Superior temporal gyrus (tissue), 1 donor: Measurements from ENCODE around the gene CSAD.
"Not testable (repeated sequence)": the region's sequence is repeated elsewhere in the genome, so short reads cannot be mapped to it uniquely, and the experiment has no call there.

Source experiments
- DNase-seq: peaks from one replicate; pipeline ENCODE4 v3.0.0-alpha.2; 2016; ENCODE audit errors: extremely low spot score

Gene CSAD

GRCh38 chr12:53218551-53219291, 38.0 kb upstream of the CSAD start:
- DNase-seq: no peak

GRCh38 chr12:53217931-53218307, 37.2 kb upstream of the CSAD start:
- no peak for DNase-seq

- DNase-seq: no peak
These were observed 36.6 kb upstream of the CSAD start for GRCh38 chr12:53217051-53217930.

- DNase-seq: no peak
These were observed 34.8 kb upstream of the CSAD start for GRCh38 chr12:53215497-53215896.

- DNase-seq: no peak
These were observed 34.1 kb upstream of the CSAD start for GRCh38 chr12:53214687-53215455.

GRCh38 chr12:53214221-53214620, 33.5 kb upstream of the CSAD start:
- no peak for DNase-seq

- peak; percentile 87 for DNase-seq
These were observed 32.6 kb upstream of the CSAD start for GRCh38 chr12:53213348-53213747.

GRCh38 chr12:53212931-53213330, 32.2 kb upstream of the CSAD start:
- DNase-seq: no peak

GRCh38 chr12:53211476-53212381, 31.0 kb upstream of the CSAD start:
- DNase-seq: no peak

- no peak for DNase-seq
These were observed 30.1 kb upstream of the CSAD start for GRCh38 chr12:53210843-53211242.

GRCh38 chr12:53208877-53209463, 28.2 kb upstream of the CSAD start:
- DNase-seq: no peak

GRCh38 chr12:53208435-53208834, 27.7 kb upstream of the CSAD start:
- DNase-seq: no peak

- DNase-seq: no peak
These were observed 26.3 kb upstream of the CSAD start, which contains the start of gene ITGB7 for GRCh38 chr12:53207042-53207441. Gene ITGB7 (minus strand): TSS chr12:53207251. CDS start chr12:53200443, 6,808 bp downstream.

GRCh38 chr12:53205747-53206419, 25.2 kb upstream of the CSAD start:
- DNase-seq: no peak

GRCh38 chr12:53204351-53204750, 23.6 kb upstream of the CSAD start:
- no peak for DNase-seq

- DNase-seq: not testable (repeated sequence)
These were observed 21.6 kb upstream of the CSAD start for GRCh38 chr12:53202316-53202715.

GRCh38 chr12:53201639-53202038, 20.9 kb upstream of the CSAD start:
- no peak for DNase-seq

- DNase-seq: no peak
These were observed 20.4 kb upstream of the CSAD start for GRCh38 chr12:53201177-53201541.

GRCh38 chr12:53200458-53201176, 19.9 kb upstream of the CSAD start:
- DNase-seq: no peak

GRCh38 chr12:53200107-53200457, 19.4 kb upstream of the CSAD start:
- DNase-seq: no peak
